Body of pancreas (tissue), 4 donors: ENCODE results near the gene LEUTX.

Experiments
- POLR2A ChIP-seq, 3 donors: fragments of 450-650 bp; IDR thresholded peaks; one replicate each; pipeline ENCODE4 v1.6.1; 2016; ENCODE audit warnings: antibody characterized with exemption in 3 of 3, mild to moderate bottlenecking in 2 of 3
- TF ChIP-seq, protein P1 (sequence below), 7 experiments: fragments of 450-650 bp in 4 of 7; fragments of 200-600 bp in 3 of 7; sonication (generic) in 3 of 7; IDR thresholded peaks; one replicate each; pipeline ENCODE4 v1.5.1; 2016 to 2019; ENCODE audit warnings: antibody characterized with exemption in 7 of 7

GRCh38 chr19:39749981-39750380 is 28.7 kb upstream of the LEUTX start:
- TF ChIP-seq, protein P1, sequence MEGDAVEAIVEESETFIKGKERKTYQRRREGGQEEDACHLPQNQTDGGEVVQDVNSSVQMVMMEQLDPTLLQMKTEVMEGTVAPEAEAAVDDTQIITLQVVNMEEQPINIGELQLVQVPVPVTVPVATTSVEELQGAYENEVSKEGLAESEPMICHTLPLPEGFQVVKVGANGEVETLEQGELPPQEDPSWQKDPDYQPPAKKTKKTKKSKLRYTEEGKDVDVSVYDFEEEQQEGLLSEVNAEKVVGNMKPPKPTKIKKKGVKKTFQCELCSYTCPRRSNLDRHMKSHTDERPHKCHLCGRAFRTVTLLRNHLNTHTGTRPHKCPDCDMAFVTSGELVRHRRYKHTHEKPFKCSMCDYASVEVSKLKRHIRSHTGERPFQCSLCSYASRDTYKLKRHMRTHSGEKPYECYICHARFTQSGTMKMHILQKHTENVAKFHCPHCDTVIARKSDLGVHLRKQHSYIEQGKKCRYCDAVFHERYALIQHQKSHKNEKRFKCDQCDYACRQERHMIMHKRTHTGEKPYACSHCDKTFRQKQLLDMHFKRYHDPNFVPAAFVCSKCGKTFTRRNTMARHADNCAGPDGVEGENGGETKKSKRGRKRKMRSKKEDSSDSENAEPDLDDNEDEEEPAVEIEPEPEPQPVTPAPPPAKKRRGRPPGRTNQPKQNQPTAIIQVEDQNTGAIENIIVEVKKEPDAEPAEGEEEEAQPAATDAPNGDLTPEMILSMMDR (IDR thresholded peaks at IDR 0.05) = no peak
- TF ChIP-seq POLR2A (IDR thresholded peaks at IDR 0.05) = no peak
